HEK293 (cell line): Measurements from ENCODE around the gene RPRM.

Source experiments
- GLIS2 ChIP-seq: fragments of 450-650 bp; formaldehyde crosslinking; IDR thresholded peaks from 2 replicates; pipeline ENCODE4 v1.5.1; 2016; ENCODE audit warnings: missing biosample characterization, missing genetic modification characterization
- HIC1 ChIP-seq: fragments of 450-650 bp; formaldehyde crosslinking; IDR thresholded peaks from 2 replicates; pipeline ENCODE4 v1.5.1; 2016; ENCODE audit warnings: missing biosample characterization, missing genetic modification characterization
- HOXD13 ChIP-seq: sonication (generic); formaldehyde crosslinking; IDR thresholded peaks from 2 replicates; pipeline ENCODE4 v1.8.0; 2022; ENCODE audit warnings: missing genetic modification reagents, borderline replicate concordance
- IKZF3 ChIP-seq: fragments of 450-650 bp; IDR thresholded peaks from 2 replicates; pipeline ENCODE4 v1.5.0; 2018; ENCODE audit warnings: missing biosample characterization, mild to moderate bottlenecking, missing genetic modification characterization, moderate library complexity
- OSR2 ChIP-seq: fragments of 450-650 bp; formaldehyde crosslinking; IDR thresholded peaks from 2 replicates; pipeline ENCODE4 v1.5.1; 2016; ENCODE audit warnings: missing biosample characterization, missing genetic modification characterization
- REPIN1 ChIP-seq: fragments of 450-650 bp; formaldehyde crosslinking; IDR thresholded peaks from 2 replicates; pipeline ENCODE4 v1.5.1; 2017; ENCODE audit warnings: missing biosample characterization, missing genetic modification characterization, low read depth
- SCRT1 ChIP-seq: fragments of 450-650 bp; formaldehyde crosslinking; IDR thresholded peaks from 2 replicates; pipeline ENCODE4 v1.5.1; 2016; ENCODE audit warnings: missing biosample characterization, missing genetic modification characterization, borderline replicate concordance
- SCRT2 ChIP-seq: fragments of 450-650 bp; formaldehyde crosslinking; IDR thresholded peaks from 2 replicates; pipeline ENCODE4 v1.5.1; 2016; ENCODE audit warnings: missing biosample characterization, missing genetic modification characterization
- SETDB1 ChIP-seq: IDR thresholded peaks from one replicate; pipeline ENCODE4 v1.6.1; 2017; ENCODE audit warnings: mild to moderate bottlenecking, low read length, moderate library complexity, mixed read lengths; ENCODE audit not compliant: insufficient read length
- TRIM28 ChIP-seq: IDR thresholded peaks from 2 replicates; pipeline ENCODE4 v1.6.1; 2011; ENCODE audit warnings: low read length, control low read depth, borderline replicate concordance
- ZBTB17 ChIP-seq: fragments of 450-650 bp; formaldehyde crosslinking; IDR thresholded peaks from 2 replicates; pipeline ENCODE4 v1.5.1; 2016; ENCODE audit warnings: missing biosample characterization, missing genetic modification characterization
- ZBTB21 ChIP-seq: fragments of 450-650 bp; formaldehyde crosslinking; IDR thresholded peaks from 2 replicates; pipeline ENCODE4 v1.5.1; 2017; ENCODE audit warnings: missing biosample characterization, missing genetic modification characterization
- ZBTB48 ChIP-seq: fragments of 450-650 bp; formaldehyde crosslinking; IDR thresholded peaks from 2 replicates; pipeline ENCODE4 v1.5.1; 2016; ENCODE audit warnings: missing biosample characterization, missing genetic modification characterization
- ZEB2 ChIP-seq: fragments of 450-650 bp; formaldehyde crosslinking; IDR thresholded peaks from 2 replicates; pipeline ENCODE4 v1.5.1; 2016; ENCODE audit warnings: missing biosample characterization, missing genetic modification characterization
- ZFP37 ChIP-seq: fragments of 450-650 bp; formaldehyde crosslinking; IDR thresholded peaks from 2 replicates; pipeline ENCODE4 v1.5.1; 2016; ENCODE audit warnings: missing biosample characterization, missing genetic modification characterization
- ZNF112 ChIP-seq: fragments of 450-650 bp; formaldehyde crosslinking; IDR thresholded peaks from 2 replicates; pipeline ENCODE4 v1.5.0; 2017; ENCODE audit warnings: missing biosample characterization, missing genetic modification characterization
- ZNF132 ChIP-seq: fragments of 450-650 bp; formaldehyde crosslinking; IDR thresholded peaks from 2 replicates; pipeline ENCODE4 v1.5.1; 2017; ENCODE audit warnings: missing biosample characterization, missing genetic modification characterization, borderline replicate concordance
- ZNF155 ChIP-seq: fragments of 450-650 bp; formaldehyde crosslinking; IDR thresholded peaks from 2 replicates; pipeline ENCODE4 v1.5.1; 2016; ENCODE audit warnings: missing biosample characterization, missing genetic modification characterization
- ZNF175 ChIP-seq: fragments of 450-650 bp; formaldehyde crosslinking; IDR thresholded peaks from 2 replicates; pipeline ENCODE4 v1.5.1; 2016; ENCODE audit warnings: missing biosample characterization, missing genetic modification characterization
- ZNF214 ChIP-seq: fragments of 450-650 bp; formaldehyde crosslinking; IDR thresholded peaks from 2 replicates; pipeline ENCODE4 v1.5.1; 2017; ENCODE audit warnings: missing biosample characterization, mild to moderate bottlenecking, missing genetic modification characterization, borderline replicate concordance
- ZNF23 ChIP-seq: fragments of 450-650 bp; formaldehyde crosslinking; IDR thresholded peaks from 2 replicates; pipeline ENCODE4 v1.5.1; 2016; ENCODE audit warnings: missing biosample characterization, missing genetic modification characterization, borderline replicate concordance
- ZNF366 ChIP-seq: fragments of 450-650 bp; formaldehyde crosslinking; conservative IDR thresholded peaks from 2 replicates; pipeline ENCODE4 v1.5.1; 2016; ENCODE audit warnings: missing biosample characterization, missing genetic modification characterization
- ZNF394 ChIP-seq: fragments of 450-650 bp; formaldehyde crosslinking; IDR thresholded peaks from 2 replicates; pipeline ENCODE4 v1.5.1; 2016; ENCODE audit warnings: missing biosample characterization, missing genetic modification characterization, mild to moderate bottlenecking, moderate library complexity, borderline replicate concordance
- ZNF473 ChIP-seq: fragments of 450-650 bp; formaldehyde crosslinking; IDR thresholded peaks from 2 replicates; pipeline ENCODE4 v1.5.1; 2017; ENCODE audit warnings: missing biosample characterization, missing genetic modification characterization
- ZNF48 ChIP-seq: fragments of 450-650 bp; formaldehyde crosslinking; IDR thresholded peaks from 2 replicates; pipeline ENCODE4 v1.5.1; 2016; ENCODE audit warnings: missing biosample characterization, missing genetic modification characterization
- ZNF544 ChIP-seq: fragments of 450-650 bp; formaldehyde crosslinking; IDR thresholded peaks from 2 replicates; pipeline ENCODE4 v1.5.0; 2017; ENCODE audit warnings: missing biosample characterization, missing genetic modification characterization
- ZNF558 ChIP-seq: fragments of 450-650 bp; formaldehyde crosslinking; IDR thresholded peaks from 2 replicates; pipeline ENCODE4 v1.5.1; 2016; ENCODE audit warnings: missing biosample characterization, missing genetic modification characterization
- ZNF571 ChIP-seq: fragments of 450-650 bp; formaldehyde crosslinking; IDR thresholded peaks from 2 replicates; pipeline ENCODE4 v1.5.0; 2017; ENCODE audit warnings: missing biosample characterization, missing genetic modification characterization
- ZNF639 ChIP-seq: fragments of 450-650 bp; formaldehyde crosslinking; IDR thresholded peaks from 2 replicates; pipeline ENCODE4 v1.5.1; 2016; ENCODE audit warnings: missing biosample characterization, missing genetic modification characterization
- ZNF654 ChIP-seq: fragments of 450-650 bp; formaldehyde crosslinking; IDR thresholded peaks from 2 replicates; pipeline ENCODE4 v1.5.1; 2016; ENCODE audit warnings: low read depth, missing biosample characterization, missing genetic modification characterization
- ZNF664 ChIP-seq: fragments of 450-650 bp; formaldehyde crosslinking; IDR thresholded peaks from 2 replicates; pipeline ENCODE4 v1.5.1; 2016; ENCODE audit warnings: missing biosample characterization, missing genetic modification characterization
- ZNF677 ChIP-seq: fragments of 450-650 bp; IDR thresholded peaks from 2 replicates; pipeline ENCODE4 v1.5.0; 2018; ENCODE audit warnings: missing biosample characterization, mild to moderate bottlenecking, missing genetic modification characterization, moderate library complexity
- ZNF747 ChIP-seq: fragments of 450-650 bp; formaldehyde crosslinking; IDR thresholded peaks from 2 replicates; pipeline ENCODE4 v1.5.1; 2016; ENCODE audit warnings: missing biosample characterization, missing genetic modification characterization
- ZNF837 ChIP-seq: fragments of 450-650 bp; formaldehyde crosslinking; IDR thresholded peaks from 2 replicates; pipeline ENCODE4 v1.5.1; 2016; ENCODE audit warnings: missing biosample characterization, missing genetic modification characterization
- TF ChIP-seq, protein P1 (sequence below): fragments of 450-650 bp; formaldehyde crosslinking; IDR thresholded peaks from 2 replicates; pipeline ENCODE4 v1.5.1; 2016; ENCODE audit warnings: missing biosample characterization, missing genetic modification characterization
- TF ChIP-seq, protein P2 (sequence below): fragments of 450-650 bp; IDR thresholded peaks from 2 replicates; pipeline ENCODE4 v1.5.1; 2018; ENCODE audit warnings: missing biosample characterization, missing genetic modification characterization

RPRM gene

DNA sequence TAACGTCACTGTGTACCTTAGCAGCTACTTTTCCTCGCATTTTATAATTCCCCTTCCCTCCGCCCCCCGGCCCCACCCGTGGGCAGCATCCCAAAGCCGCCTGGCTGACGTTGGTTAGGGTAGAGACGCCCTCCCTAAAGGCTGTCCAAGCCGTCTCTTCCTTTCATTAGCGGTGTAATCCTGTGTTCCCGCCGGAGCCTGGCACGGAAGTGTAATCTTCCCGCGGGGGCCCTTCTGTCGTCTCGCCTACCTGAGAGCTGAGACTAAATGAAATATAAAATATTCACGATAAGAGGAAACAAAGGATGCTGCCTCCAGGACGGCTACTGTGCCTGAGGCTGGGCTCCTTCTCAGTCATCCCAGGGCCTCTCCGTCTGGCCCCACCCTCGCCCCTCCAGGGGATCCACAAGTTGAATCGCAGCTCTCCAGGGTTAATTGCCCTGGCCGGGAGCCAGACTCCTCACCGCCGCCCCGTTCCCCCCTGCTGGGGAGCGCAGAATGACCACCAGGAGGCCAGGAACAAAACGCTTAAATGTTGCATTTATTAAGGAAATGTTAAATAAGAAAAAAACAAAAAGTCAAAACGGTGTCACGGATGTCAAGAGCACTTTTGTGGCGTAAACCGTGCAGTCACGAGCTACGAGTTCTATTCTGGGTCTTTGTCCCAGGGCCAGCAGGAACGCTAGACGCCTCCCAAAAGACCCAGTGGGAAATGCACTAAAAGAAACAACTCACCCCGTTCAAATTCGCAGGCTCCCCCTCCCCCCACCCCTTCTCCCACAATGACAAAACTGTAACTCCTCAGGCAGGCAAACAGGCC lies 1.5 kb downstream of the RPRM start (continued):
- TF ChIP-seq HIC1 (peak; percentile 83), ZNF48 (tag by site-specific recombination) (no peak), OSR2 (no peak; the same call in none of the 2 replicates), ZNF394 (tag by site-specific recombination) (peak; percentile 38; the same call in 1 of the 2 replicates), ZNF677 (tag by site-specific recombination) (no peak), ZFP37 (tag by site-specific recombination) (no peak), ZNF175 (tag by site-specific recombination) (no peak), ZNF558 (tag by site-specific recombination) (peak; percentile 12; the same call in 1 of the 2 replicates), ZEB2 (tag by site-specific recombination) (0 out of 2 replicates have a peak, but pooled peaks have one; percentile 57), GLIS2 (tag by site-specific recombination) (peak; percentile 80), ZNF837 (tag by site-specific recombination) (no peak), ZNF747 (tag by site-specific recombination) (no peak), SCRT1 (tag by site-specific recombination) (peak; percentile 38; the same call in 1 of the 2 replicates), ZNF132 (tag by site-specific recombination) (no peak), ZNF571 (tag by site-specific recombination) (no peak), ZNF112 (tag by site-specific recombination) (no peak), ZNF23 (no peak), ZNF654 (tag by site-specific recombination) (no peak), ZBTB21 (tag by site-specific recombination) (no peak), IKZF3 (peak; percentile 42; the same call in 1 of the 2 replicates), ZBTB48 (tag by site-specific recombination) (no peak), ZNF544 (tag by site-specific recombination) (no peak), ZNF214 (tag by site-specific recombination) (no peak), ZNF366 (tag by site-specific recombination) (peak; percentile 32; the same call in 1 of the 2 replicates), TRIM28 (no peak), ZBTB17 (tag by site-specific recombination) (0 out of 2 replicates have a peak, but pooled peaks have one; percentile 59), ZNF664 (tag by site-specific recombination) (no peak), ZNF155 (tag by site-specific recombination) (no peak), ZNF473 (tag by site-specific recombination) (no peak), SCRT2 (tag by site-specific recombination) (peak; percentile 94), SETDB1 (no peak), HOXD13 (CRISPR knock-in tag) (peak; percentile 56; the same call in 1 of the 2 replicates), REPIN1 (tag by site-specific recombination) (no peak), ZNF639 (tag by site-specific recombination) (no peak)
- TF ChIP-seq, protein P1, sequence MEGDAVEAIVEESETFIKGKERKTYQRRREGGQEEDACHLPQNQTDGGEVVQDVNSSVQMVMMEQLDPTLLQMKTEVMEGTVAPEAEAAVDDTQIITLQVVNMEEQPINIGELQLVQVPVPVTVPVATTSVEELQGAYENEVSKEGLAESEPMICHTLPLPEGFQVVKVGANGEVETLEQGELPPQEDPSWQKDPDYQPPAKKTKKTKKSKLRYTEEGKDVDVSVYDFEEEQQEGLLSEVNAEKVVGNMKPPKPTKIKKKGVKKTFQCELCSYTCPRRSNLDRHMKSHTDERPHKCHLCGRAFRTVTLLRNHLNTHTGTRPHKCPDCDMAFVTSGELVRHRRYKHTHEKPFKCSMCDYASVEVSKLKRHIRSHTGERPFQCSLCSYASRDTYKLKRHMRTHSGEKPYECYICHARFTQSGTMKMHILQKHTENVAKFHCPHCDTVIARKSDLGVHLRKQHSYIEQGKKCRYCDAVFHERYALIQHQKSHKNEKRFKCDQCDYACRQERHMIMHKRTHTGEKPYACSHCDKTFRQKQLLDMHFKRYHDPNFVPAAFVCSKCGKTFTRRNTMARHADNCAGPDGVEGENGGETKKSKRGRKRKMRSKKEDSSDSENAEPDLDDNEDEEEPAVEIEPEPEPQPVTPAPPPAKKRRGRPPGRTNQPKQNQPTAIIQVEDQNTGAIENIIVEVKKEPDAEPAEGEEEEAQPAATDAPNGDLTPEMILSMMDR (tag by site-specific recombination), result peak; percentile 83
- TF ChIP-seq, protein P2, sequence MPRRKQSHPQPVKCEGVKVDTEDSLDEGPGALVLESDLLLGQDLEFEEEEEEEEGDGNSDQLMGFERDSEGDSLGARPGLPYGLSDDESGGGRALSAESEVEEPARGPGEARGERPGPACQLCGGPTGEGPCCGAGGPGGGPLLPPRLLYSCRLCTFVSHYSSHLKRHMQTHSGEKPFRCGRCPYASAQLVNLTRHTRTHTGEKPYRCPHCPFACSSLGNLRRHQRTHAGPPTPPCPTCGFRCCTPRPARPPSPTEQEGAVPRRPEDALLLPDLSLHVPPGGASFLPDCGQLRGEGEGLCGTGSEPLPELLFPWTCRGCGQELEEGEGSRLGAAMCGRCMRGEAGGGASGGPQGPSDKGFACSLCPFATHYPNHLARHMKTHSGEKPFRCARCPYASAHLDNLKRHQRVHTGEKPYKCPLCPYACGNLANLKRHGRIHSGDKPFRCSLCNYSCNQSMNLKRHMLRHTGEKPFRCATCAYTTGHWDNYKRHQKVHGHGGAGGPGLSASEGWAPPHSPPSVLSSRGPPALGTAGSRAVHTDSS (tag by site-specific recombination), result no peak
